PC-3 (cell line): ENCODE measurements around the gene H6PD. TPM values are rescaled to one million over a fixed set of nuclear protein-coding genes. Genes with fewer than 3 reads are reported as not detected.

Source experiments
- ATAC-seq: fragments of 200-7000 bp; cut with Tn5 transposase; 2 replicates; pipeline ENCODE4 v1.9.1; 2020; ENCODE audit warnings: mild to moderate bottlenecking, moderate library complexity
- BruUV-seq: library from RNA; stranded (reverse); fragments of 400-500 nt; replicated peaks from 2 replicates; lab custom pipeline; 2021; lab: Mats Ljungman, UMichigan
- CTCF ChIA-PET: fragments of 300-600 bp; sonication (Branson Sonifier 250); formaldehyde crosslinking; loops from one replicate; lab custom pipeline; 2022; ENCODE audit warnings: antibody characterized with exemption; lab: Charles Lee
- POLR2A ChIA-PET: fragments of 300-600 bp; sonication (Branson Sonifier 250); formaldehyde crosslinking; loops from one replicate; lab custom pipeline; 2022; ENCODE audit warnings: antibody characterized with exemption; ENCODE audit not compliant: unreplicated experiment; lab: Charles Lee
- DNase-seq: peaks from one replicate; pipeline ENCODE4 v3.0.0-alpha.2; 2015
- H2AFZ ChIP-seq: fragments of 300-600 bp; sonication (generic); 2 replicates; pipeline ENCODE4 v1.6.0; 2016; ENCODE audit warnings: antibody characterized with exemption, low read length
- H3F3A ChIP-seq: fragments of 300-600 bp; sonication (generic); one replicate; pipeline ENCODE4 v1.6.0; 2017; ENCODE audit warnings: antibody characterized with exemption, low read length, control low read depth, mild to moderate bottlenecking; ENCODE audit not compliant: unreplicated experiment
- H3K27ac ChIP-seq: fragments of 300-600 bp; sonication (generic); 2 replicates; pipeline ENCODE4 v1.5.1; 2016; ENCODE audit warnings: mild to moderate bottlenecking, low read length
- H3K27me3 ChIP-seq: fragments of 300-600 bp; sonication (generic); 2 replicates; pipeline ENCODE4 v1.6.1; 2016; ENCODE audit warnings: low read length, mixed read lengths
- H3K36me3 ChIP-seq: fragments of 300-600 bp; sonication (generic); 2 replicates; pipeline ENCODE4 v1.6.1; 2016; ENCODE audit warnings: low read depth, mixed run types, low read length, mixed read lengths
- H3K4me1 ChIP-seq: fragments of 300-600 bp; sonication (generic); 2 replicates; pipeline ENCODE4 v1.5.1; 2016; ENCODE audit warnings: low read length; ENCODE audit not compliant: insufficient read depth
- H3K4me2 ChIP-seq: fragments of 300-600 bp; sonication (generic); 2 replicates; pipeline ENCODE4 v1.6.0; 2016; ENCODE audit warnings: low read length
- H3K4me3 ChIP-seq: fragments of 300-600 bp; sonication (generic); 2 replicates; pipeline ENCODE4 v1.5.1; 2016; ENCODE audit warnings: mild to moderate bottlenecking, low read length, mixed read lengths
- H3K79me2 ChIP-seq: fragments of 300-600 bp; sonication (generic); 2 replicates; pipeline ENCODE4 v1.6.1; 2017; ENCODE audit warnings: low read length, mixed read lengths
- H3K9ac ChIP-seq: fragments of 300-600 bp; sonication (generic); 2 replicates; pipeline ENCODE4 v1.6.0; 2016; ENCODE audit warnings: mild to moderate bottlenecking, low read length
- H3K9me2 ChIP-seq: fragments of 300-600 bp; sonication (generic); replicated peaks from 2 replicates; pipeline ENCODE4 v1.6.1; 2016; ENCODE audit warnings: mixed run types, low read length, mixed read lengths
- H3K9me3 ChIP-seq: fragments of 300-600 bp; sonication (generic); 2 replicates; pipeline ENCODE4 v1.6.1; 2016; ENCODE audit warnings: low read length, mixed read lengths
- H4K20me1 ChIP-seq: fragments of 300-600 bp; sonication (generic); 2 replicates; pipeline ENCODE4 v1.6.1; 2016; ENCODE audit warnings: low read length, mixed read lengths
- EZH2 ChIP-seq: fragments of 300-600 bp; sonication (generic); IDR thresholded peaks from one replicate; pipeline ENCODE4 v1.6.1; 2017; ENCODE audit warnings: antibody characterized with exemption, mild to moderate bottlenecking, low read length; ENCODE audit not compliant: unreplicated experiment
- EZH2phosphoT487 ChIP-seq: fragments of 300-600 bp; sonication (generic); IDR thresholded peaks from 2 replicates; pipeline ENCODE4 v1.6.1; 2018; ENCODE audit warnings: mild to moderate bottlenecking, antibody characterized with exemption, low read length, borderline replicate concordance
- intact Hi-C: fragments of 100-400 bp; cut with micrococcal nuclease; formaldehyde crosslinking; loops from 2 replicates; pipeline ENCODE4 v1.9.0; 2023
- total RNA-seq: library from RNA; depleted of rRNA; stranded (reverse); fragments of >200 nt; gene quantifications from 2 replicates; pipeline ENCODE4 v1.2.3, GENCODE V29; 2014
- TF ChIP-seq, protein P1 (sequence below): fragments of 300-600 bp; sonication (generic); conservative IDR thresholded peaks from 2 replicates; pipeline ENCODE4 v1.5.1; 2017; ENCODE audit warnings: antibody characterized with exemption, low read depth, mild to moderate bottlenecking, low read length

H6PD gene
- total RNA-seq, 1 experiment from 2014 or later: 6.8 TPM

DNA sequence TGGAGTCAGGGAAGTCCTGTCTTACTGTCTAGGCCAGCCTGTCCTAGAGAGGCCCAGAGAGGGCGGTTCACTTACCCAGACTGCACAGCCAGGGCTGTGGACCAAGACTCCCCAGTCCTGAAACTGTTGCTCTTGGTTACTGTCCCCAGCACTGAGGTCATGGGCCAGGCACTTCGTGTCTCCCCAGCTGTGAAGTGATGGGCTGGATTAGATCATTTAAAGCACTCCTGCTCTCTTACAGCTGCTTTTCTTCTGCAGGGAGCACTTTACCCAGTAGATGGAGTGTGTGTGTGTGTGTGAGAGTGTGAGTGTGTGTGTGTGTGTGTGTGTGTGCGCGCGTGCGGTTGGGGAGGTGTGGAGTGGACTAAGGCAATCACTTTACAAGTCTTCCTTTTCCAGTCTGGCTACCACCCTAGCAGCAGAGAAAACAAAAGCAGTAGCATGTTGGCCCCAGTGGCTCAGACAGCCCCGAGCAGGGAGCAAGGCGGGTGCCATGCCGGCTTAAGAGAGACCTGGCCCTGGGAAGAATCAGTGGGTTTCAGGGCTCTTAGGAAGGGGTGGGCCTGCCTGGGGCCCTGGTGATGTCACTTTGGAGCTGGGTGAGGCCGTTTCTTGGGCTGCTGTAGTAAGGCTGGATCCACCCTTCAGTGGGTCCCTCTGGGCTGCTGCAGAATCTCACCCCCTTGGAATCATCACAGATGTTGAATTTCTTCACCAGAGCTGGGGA is 60.5 kb downstream of the H6PD start:
- Histone ChIP-seq H2AFZ (no peak overlapping the region), H3K27me3 (no peaks in the 10 kb centered on the region), H3K9me2 (no peaks in the 10 kb centered on the region), H3K27ac (peak overlapping the region; percentile 85), H3K4me1 (peaks cover 39% of the 10 kb centered on the region), H4K20me1 (peaks cover 13% of the 10 kb centered on the region; the same call in 1 of the 2 replicates), H3K9ac (peak overlapping the region; percentile 63), H3K4me2 (peak overlapping the region; percentile 96), H3K9me3 (no peaks in the 10 kb centered on the region), H3K79me2 (peaks cover 61% of the 10 kb centered on the region), H3K4me3 (peak overlapping the region; percentile 95), H3K36me3 (peaks cover 4% of the 10 kb centered on the region; the same call in 1 of the 2 replicates), H3F3A (no peaks in the 10 kb centered on the region)
- CTCF ChIA-PET: no interaction called here
- peak; percentile 6 for ATAC-seq
- intact Hi-C loops: loop anchor here (5.0 kb wide), 4 partner anchors 117 to 277 kb away; no protein-coding TSS in a partner anchor
- POLR2A ChIA-PET: no interaction called here
- peak; percentile 31 for DNase-seq
- no TSS peak for BruUV-seq
- no peak for TF ChIP-seq EZH2
- TF ChIP-seq, protein P1, sequence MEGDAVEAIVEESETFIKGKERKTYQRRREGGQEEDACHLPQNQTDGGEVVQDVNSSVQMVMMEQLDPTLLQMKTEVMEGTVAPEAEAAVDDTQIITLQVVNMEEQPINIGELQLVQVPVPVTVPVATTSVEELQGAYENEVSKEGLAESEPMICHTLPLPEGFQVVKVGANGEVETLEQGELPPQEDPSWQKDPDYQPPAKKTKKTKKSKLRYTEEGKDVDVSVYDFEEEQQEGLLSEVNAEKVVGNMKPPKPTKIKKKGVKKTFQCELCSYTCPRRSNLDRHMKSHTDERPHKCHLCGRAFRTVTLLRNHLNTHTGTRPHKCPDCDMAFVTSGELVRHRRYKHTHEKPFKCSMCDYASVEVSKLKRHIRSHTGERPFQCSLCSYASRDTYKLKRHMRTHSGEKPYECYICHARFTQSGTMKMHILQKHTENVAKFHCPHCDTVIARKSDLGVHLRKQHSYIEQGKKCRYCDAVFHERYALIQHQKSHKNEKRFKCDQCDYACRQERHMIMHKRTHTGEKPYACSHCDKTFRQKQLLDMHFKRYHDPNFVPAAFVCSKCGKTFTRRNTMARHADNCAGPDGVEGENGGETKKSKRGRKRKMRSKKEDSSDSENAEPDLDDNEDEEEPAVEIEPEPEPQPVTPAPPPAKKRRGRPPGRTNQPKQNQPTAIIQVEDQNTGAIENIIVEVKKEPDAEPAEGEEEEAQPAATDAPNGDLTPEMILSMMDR: peak; percentile 32; the same call in 1 of the 2 replicates

DNA sequence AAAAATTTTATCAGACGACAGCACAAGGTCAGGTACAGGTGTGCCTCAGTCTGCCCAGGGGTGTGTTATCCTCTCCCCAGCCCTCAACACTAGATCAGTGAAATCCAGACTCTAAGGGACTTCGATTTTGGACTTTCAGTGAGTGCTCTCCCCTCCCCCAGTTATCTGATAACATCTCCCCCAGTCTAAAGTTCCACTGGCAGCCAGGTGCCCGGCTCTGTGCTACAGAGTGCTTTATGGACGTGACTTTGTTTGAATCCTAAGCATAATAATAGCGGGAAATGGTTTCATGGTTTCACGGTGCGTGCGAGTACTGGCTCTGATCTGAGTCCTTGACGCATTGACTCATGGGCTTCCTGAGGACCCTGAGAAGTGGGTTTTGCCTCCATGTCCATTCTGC is 61.3 kb downstream of the H6PD start:
- Histone ChIP-seq H4K20me1 (peaks cover 13% of the 10 kb centered on the region; the same call in 1 of the 2 replicates), H3K9me3 (no peaks in the 10 kb centered on the region), H3K4me1 (peaks cover 38% of the 10 kb centered on the region), H3K4me3 (0 out of 2 replicates have a peak overlapping the region, but pooled peaks have one; percentile 95), H3K9ac (no peak overlapping the region), H3K79me2 (peaks cover 68% of the 10 kb centered on the region), H3K4me2 (peak overlapping the region; percentile 96), H3K27me3 (no peaks in the 10 kb centered on the region), H3K27ac (peak overlapping the region; percentile 85; the same call in 1 of the 2 replicates), H3K9me2 (no peaks in the 10 kb centered on the region), H3F3A (no peaks in the 10 kb centered on the region), H2AFZ (no peak overlapping the region), H3K36me3 (peaks cover 8% of the 10 kb centered on the region)
- DNase-seq: no peak
- POLR2A ChIA-PET: no interaction called here
- ATAC-seq: no peak
- no TSS peak for BruUV-seq
- TF ChIP-seq EZH2 (no peak), EZH2phosphoT487 (no peak)
- TF ChIP-seq, protein P1: no peak
- intact Hi-C loops: no loop called here
- CTCF ChIA-PET: no interaction called here

DNA sequence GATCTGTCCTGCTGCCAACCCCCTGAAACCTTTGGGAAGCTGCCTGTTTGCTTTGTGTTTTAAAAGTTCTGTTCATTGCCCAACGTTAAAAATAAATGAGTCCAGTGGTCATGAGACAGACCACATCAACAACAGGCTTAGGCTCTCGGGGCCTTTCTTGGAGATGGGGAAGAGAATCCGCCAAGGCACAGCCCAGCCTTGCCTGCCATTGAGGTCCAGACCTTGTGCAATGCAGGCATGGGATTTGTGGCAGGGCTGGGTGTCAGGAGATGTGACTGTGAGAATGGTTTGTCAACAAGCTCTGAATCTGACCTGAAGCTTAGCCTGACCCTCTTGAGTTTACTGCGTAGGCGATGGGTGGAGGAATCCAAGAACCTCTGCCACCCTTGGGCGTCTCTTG is 62.3 kb downstream of the H6PD start:
- Histone ChIP-seq H3K27me3 (no peaks in the 10 kb centered on the region), H3K4me2 (no peak overlapping the region), H3K9me3 (no peaks in the 10 kb centered on the region), H3K4me1 (peaks cover 41% of the 10 kb centered on the region), H3K36me3 (peaks cover 16% of the 10 kb centered on the region), H4K20me1 (peaks cover 13% of the 10 kb centered on the region; the same call in 1 of the 2 replicates), H3K79me2 (peaks cover 78% of the 10 kb centered on the region), H3K9me2 (no peaks in the 10 kb centered on the region), H3K9ac (no peak overlapping the region), H3K4me3 (no peak overlapping the region), H3K27ac (no peak overlapping the region), H3F3A (no peaks in the 10 kb centered on the region), H2AFZ (no peak overlapping the region)
- ATAC-seq (no peak), DNase-seq (no peak)
- no TSS peak for BruUV-seq
- ChIA-PET POLR2A (no interaction called here), CTCF (no interaction called here)
- TF ChIP-seq EZH2phosphoT487 (no peak), EZH2 (no peak)
- TF ChIP-seq, protein P1: no peak
- intact Hi-C loops: no loop called here
